ENCODE results near the gene FAM20B.

The FAM20B gene

DNA sequence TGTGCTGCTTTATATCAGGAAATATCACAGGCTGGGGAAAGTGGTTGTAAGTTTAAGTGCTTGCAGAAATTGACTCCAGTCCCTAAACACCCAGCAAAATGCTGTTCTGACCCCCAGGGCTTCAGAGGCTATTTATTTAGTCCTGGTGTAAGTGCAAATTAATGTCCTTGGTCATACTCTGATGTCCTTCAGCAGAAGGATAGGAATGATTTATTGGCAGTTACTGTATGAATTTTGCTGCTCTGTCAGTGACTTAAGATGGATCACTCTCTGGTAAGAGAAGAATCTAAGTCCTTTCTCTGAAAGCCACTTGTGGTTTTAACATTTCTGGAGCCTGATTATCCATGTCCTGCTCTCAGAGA lies 21.9 kb downstream of the FAM20B start:
- H3K27ac ChIP-seq (replicated peaks): no peak overlapping the region
- TF ChIP-seq SPI1 (IDR thresholded peaks at IDR 0.05; ENCODE audit: borderline replicate concordance, low read depth) (no peak), POLR2AphosphoS5 (IDR thresholded peaks at IDR 0.05; ENCODE audit: low read depth) (no peak), GABPA (IDR thresholded peaks at IDR 0.05; ENCODE audit: low read depth) (no peak)
- TF ChIP-seq, protein P1, sequence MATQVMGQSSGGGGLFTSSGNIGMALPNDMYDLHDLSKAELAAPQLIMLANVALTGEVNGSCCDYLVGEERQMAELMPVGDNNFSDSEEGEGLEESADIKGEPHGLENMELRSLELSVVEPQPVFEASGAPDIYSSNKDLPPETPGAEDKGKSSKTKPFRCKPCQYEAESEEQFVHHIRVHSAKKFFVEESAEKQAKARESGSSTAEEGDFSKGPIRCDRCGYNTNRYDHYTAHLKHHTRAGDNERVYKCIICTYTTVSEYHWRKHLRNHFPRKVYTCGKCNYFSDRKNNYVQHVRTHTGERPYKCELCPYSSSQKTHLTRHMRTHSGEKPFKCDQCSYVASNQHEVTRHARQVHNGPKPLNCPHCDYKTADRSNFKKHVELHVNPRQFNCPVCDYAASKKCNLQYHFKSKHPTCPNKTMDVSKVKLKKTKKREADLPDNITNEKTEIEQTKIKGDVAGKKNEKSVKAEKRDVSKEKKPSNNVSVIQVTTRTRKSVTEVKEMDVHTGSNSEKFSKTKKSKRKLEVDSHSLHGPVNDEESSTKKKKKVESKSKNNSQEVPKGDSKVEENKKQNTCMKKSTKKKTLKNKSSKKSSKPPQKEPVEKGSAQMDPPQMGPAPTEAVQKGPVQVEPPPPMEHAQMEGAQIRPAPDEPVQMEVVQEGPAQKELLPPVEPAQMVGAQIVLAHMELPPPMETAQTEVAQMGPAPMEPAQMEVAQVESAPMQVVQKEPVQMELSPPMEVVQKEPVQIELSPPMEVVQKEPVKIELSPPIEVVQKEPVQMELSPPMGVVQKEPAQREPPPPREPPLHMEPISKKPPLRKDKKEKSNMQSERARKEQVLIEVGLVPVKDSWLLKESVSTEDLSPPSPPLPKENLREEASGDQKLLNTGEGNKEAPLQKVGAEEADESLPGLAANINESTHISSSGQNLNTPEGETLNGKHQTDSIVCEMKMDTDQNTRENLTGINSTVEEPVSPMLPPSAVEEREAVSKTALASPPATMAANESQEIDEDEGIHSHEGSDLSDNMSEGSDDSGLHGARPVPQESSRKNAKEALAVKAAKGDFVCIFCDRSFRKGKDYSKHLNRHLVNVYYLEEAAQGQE (IDR thresholded peaks at IDR 0.05; ENCODE audit: insufficient replicate concordance, low read depth): no peak
- TF ChIP-seq, protein P2, sequence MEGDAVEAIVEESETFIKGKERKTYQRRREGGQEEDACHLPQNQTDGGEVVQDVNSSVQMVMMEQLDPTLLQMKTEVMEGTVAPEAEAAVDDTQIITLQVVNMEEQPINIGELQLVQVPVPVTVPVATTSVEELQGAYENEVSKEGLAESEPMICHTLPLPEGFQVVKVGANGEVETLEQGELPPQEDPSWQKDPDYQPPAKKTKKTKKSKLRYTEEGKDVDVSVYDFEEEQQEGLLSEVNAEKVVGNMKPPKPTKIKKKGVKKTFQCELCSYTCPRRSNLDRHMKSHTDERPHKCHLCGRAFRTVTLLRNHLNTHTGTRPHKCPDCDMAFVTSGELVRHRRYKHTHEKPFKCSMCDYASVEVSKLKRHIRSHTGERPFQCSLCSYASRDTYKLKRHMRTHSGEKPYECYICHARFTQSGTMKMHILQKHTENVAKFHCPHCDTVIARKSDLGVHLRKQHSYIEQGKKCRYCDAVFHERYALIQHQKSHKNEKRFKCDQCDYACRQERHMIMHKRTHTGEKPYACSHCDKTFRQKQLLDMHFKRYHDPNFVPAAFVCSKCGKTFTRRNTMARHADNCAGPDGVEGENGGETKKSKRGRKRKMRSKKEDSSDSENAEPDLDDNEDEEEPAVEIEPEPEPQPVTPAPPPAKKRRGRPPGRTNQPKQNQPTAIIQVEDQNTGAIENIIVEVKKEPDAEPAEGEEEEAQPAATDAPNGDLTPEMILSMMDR (IDR thresholded peaks at IDR 0.05; ENCODE audit: insufficient read depth, low read length): no peak

DNA sequence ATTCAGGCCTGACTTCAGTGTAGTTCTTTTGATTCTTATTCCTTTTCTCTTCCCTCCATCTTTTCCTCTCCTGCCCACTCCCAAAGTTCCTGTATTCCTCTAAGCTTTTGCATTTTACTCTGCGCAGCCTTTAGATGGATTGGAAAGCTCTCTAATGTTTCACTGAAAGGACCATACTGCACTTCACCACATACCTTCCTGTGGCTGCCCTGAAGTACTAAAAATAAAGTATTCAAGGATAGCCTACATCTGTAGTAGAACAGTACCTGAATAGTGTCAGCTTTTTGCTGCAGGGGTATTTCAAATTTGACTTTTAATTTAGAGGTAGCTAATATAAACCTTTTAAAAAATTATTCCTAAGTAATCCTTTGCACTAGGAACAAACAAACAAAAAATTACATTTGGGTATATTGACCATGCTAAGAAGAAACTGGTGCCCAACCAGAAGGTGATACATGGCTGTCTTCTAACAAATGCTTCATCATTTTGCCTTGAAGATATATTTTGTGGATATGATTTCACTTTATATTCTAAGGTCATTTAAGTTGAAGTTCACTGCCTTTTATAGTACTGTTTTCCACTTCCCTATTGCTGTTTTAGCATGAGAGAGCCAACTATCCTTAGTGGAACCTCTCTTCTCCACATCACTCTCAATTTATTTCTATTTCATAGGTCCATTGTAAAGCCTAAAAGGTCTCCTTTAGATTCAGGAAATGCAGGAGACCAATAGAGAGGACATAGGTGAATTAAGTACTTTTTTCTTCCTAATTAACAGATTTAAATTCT lies 22.8 kb downstream of the FAM20B start:
- TF ChIP-seq SPI1 (IDR thresholded peaks at IDR 0.05; ENCODE audit: borderline replicate concordance, low read depth): peak; percentile 72
- TF ChIP-seq, protein P2 (IDR thresholded peaks at IDR 0.05; ENCODE audit: insufficient read depth, low read length): no peak
- TF ChIP-seq GABPA (IDR thresholded peaks at IDR 0.05; ENCODE audit: low read depth): no peak
- TF ChIP-seq POLR2AphosphoS5 (IDR thresholded peaks at IDR 0.05; ENCODE audit: low read depth): no peak
- DNase-seq (ENCODE audit: low read depth in 1 of 2, low spot score in 1 of 2): no peak
- Histone ChIP-seq H3K4me3 (replicated peaks; ENCODE audit: insufficient read depth, low read length) (no peak overlapping the region), H3K27ac (replicated peaks) (no peak overlapping the region), H3K27me3 (ENCODE audit: insufficient read depth, poor library complexity, severe bottlenecking) (no peaks in the 10 kb centered on the region)

More for the DNA sequence above, 21.9 kb downstream of the FAM20B start:
- DNase-seq (ENCODE audit: low read depth in 1 of 2, low spot score in 1 of 2): no peak
- no peaks in the 10 kb centered on the region for H3K27me3 ChIP-seq (ENCODE audit: insufficient read depth, poor library complexity, severe bottlenecking)
- no peak overlapping the region for H3K4me3 ChIP-seq (replicated peaks; ENCODE audit: insufficient read depth, low read length)

DNA sequence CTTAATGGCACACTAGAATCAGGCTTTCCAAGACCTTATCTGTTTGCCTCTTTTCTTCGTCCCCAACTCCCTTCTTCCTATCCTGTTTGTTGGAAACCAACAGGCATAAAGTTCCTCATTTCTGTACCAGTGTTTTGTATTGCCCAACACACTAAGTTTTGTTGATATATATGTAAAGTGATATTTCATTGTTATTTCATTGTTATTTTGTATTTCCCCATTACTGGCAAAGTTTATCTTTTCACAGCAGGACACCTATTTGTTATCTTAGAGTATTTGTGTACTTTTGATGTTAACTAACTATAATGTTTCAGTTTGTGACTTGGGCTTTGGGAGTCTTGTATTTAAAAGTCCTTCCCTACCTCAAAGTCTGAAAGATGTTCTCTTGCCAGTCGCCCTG lies 27.1 kb downstream of the FAM20B start:
- no peak overlapping the region for H3K4me3 ChIP-seq (replicated peaks; ENCODE audit: insufficient read depth, low read length)
- TF ChIP-seq POLR2AphosphoS5 (IDR thresholded peaks at IDR 0.05; ENCODE audit: low read depth) (no peak), GABPA (IDR thresholded peaks at IDR 0.05; ENCODE audit: low read depth) (no peak), SPI1 (IDR thresholded peaks at IDR 0.05; ENCODE audit: borderline replicate concordance, low read depth) (no peak)
- TF ChIP-seq, protein P2 (IDR thresholded peaks at IDR 0.05; ENCODE audit: insufficient read depth, low read length): no peak
- TF ChIP-seq, protein P1 (IDR thresholded peaks at IDR 0.05; ENCODE audit: insufficient replicate concordance, low read depth): no peak
- H3K27me3 ChIP-seq (ENCODE audit: insufficient read depth, poor library complexity, severe bottlenecking): no peaks in the 10 kb centered on the region
- H3K27ac ChIP-seq (replicated peaks): no peak overlapping the region
- DNase-seq (ENCODE audit: low read depth in 1 of 2, low spot score in 1 of 2): peak in 1 of 2 experiments; percentile 8
